SK-N-SH treated with all-trans-retinoic acid at 6 μM for 48 hours (cell line): ENCODE results near the gene TGFBR3.

Experiments
- ATAC-seq: fragments of 200-7000 bp; cut with Tn5 transposase; 3 replicates; pipeline ENCODE4 v1.9.1; 2020; ENCODE audit warnings: mild to moderate bottlenecking, moderate library complexity
- BACH2 ChIP-seq: fragments of 250-450 bp; sonication (Bioruptor Pico); IDR thresholded peaks from 2 replicates; pipeline ENCODE4 v1.9.0; 2021; ENCODE audit warnings: mild to moderate bottlenecking, borderline replicate concordance
- CREB5 ChIP-seq: fragments of 250-450 bp; sonication (Bioruptor Pico); IDR thresholded peaks from 2 replicates; pipeline ENCODE4 v1.5.1; 2020; ENCODE audit warnings: low read depth, mild to moderate bottlenecking, moderate library complexity
- CSDC2 ChIP-seq: fragments of 250-450 bp; sonication (Bioruptor Pico); IDR thresholded peaks from 2 replicates; pipeline ENCODE4 v1.5.0; 2020; ENCODE audit warnings: mild to moderate bottlenecking, moderate library complexity
- CSRNP3 ChIP-seq: fragments of 250-450 bp; sonication (Bioruptor Pico); IDR thresholded peaks from 2 replicates; pipeline ENCODE4 v1.5.1; 2021; ENCODE audit warnings: mild to moderate bottlenecking, moderate library complexity
- ESRRG ChIP-seq: fragments of 250-450 bp; sonication (Bioruptor Pico); IDR thresholded peaks from 2 replicates; pipeline ENCODE4 v1.6.1; 2021; ENCODE audit warnings: mild to moderate bottlenecking
- GLIS3 ChIP-seq: fragments of 250-450 bp; sonication (Bioruptor Pico); IDR thresholded peaks from 2 replicates; pipeline ENCODE4 v1.5.0; 2020; ENCODE audit warnings: mild to moderate bottlenecking, moderate library complexity
- ISL1 ChIP-seq: fragments of 250-450 bp; sonication (Bioruptor Pico); IDR thresholded peaks from 2 replicates; pipeline ENCODE4 v2.1.2; 2022; ENCODE audit warnings: mild to moderate bottlenecking, moderate library complexity
- OSR1 ChIP-seq: fragments of 250-450 bp; sonication (Bioruptor Pico); IDR thresholded peaks from 2 replicates; pipeline ENCODE4 v1.8.0; 2022; ENCODE audit warnings: moderate library complexity, mild to moderate bottlenecking, inconsistent platforms
- PATZ1 ChIP-seq: fragments of 250-450 bp; sonication (Bioruptor Pico); IDR thresholded peaks from 2 replicates; pipeline ENCODE4 v1.8.0; 2020; ENCODE audit warnings: mild to moderate bottlenecking, moderate library complexity, borderline replicate concordance
- POU6F1 ChIP-seq: fragments of 250-450 bp; sonication (Bioruptor Pico); IDR thresholded peaks from 2 replicates; pipeline ENCODE4 v1.8.0; 2021; ENCODE audit warnings: low read depth, mild to moderate bottlenecking, moderate library complexity, borderline replicate concordance
- RARB ChIP-seq: fragments of 250-450 bp; sonication (Bioruptor Pico); IDR thresholded peaks from 2 replicates; pipeline ENCODE4 v1.8.0; 2021; ENCODE audit warnings: mild to moderate bottlenecking, moderate library complexity
- SNAI2 ChIP-seq: fragments of 250-450 bp; sonication (Bioruptor Pico); IDR thresholded peaks from 2 replicates; pipeline ENCODE4 v1.5.0; 2020; ENCODE audit warnings: mild to moderate bottlenecking, moderate library complexity
- TCF4 ChIP-seq: fragments of 250-450 bp; sonication (Bioruptor Pico); IDR thresholded peaks from 2 replicates; pipeline ENCODE4 v1.8.0; 2021; ENCODE audit warnings: mild to moderate bottlenecking, moderate library complexity, borderline replicate concordance
- TOX ChIP-seq: fragments of 250-450 bp; sonication (Bioruptor Pico); IDR thresholded peaks from 2 replicates; pipeline ENCODE4 v1.8.0; 2021; ENCODE audit warnings: mild to moderate bottlenecking, moderate library complexity, borderline replicate concordance
- TSHZ2 ChIP-seq: fragments of 250-450 bp; sonication (Bioruptor Pico); IDR thresholded peaks from 2 replicates; pipeline ENCODE4 v1.5.0; 2020; ENCODE audit warnings: mild to moderate bottlenecking, moderate library complexity
- ZC3H10 ChIP-seq: fragments of 250-450 bp; sonication (Bioruptor Pico); IDR thresholded peaks from 2 replicates; pipeline ENCODE4 v1.5.1; 2021; ENCODE audit warnings: mild to moderate bottlenecking, moderate library complexity
- ZFP3 ChIP-seq: fragments of 250-450 bp; sonication (Bioruptor Pico); IDR thresholded peaks from 2 replicates; pipeline ENCODE4 v1.5.0; 2020; ENCODE audit warnings: mild to moderate bottlenecking, moderate library complexity
- ZFP30 ChIP-seq: fragments of 450-650 bp; formaldehyde crosslinking; IDR thresholded peaks from 2 replicates; pipeline ENCODE4 v1.5.0; 2022; ENCODE audit warnings: mild to moderate bottlenecking, moderate library complexity
- ZNF565 ChIP-seq: fragments of 450-650 bp; formaldehyde crosslinking; conservative IDR thresholded peaks from 2 replicates; pipeline ENCODE4 v1.5.0; 2020; ENCODE audit warnings: low read depth, mild to moderate bottlenecking, moderate library complexity
- ZNF70 ChIP-seq: fragments of 450-650 bp; formaldehyde crosslinking; IDR thresholded peaks from 2 replicates; pipeline ENCODE4 v1.5.0; 2020; ENCODE audit warnings: mild to moderate bottlenecking, moderate library complexity
- ZNF8 ChIP-seq: fragments of 450-650 bp; formaldehyde crosslinking; IDR thresholded peaks from 2 replicates; pipeline ENCODE4 v1.5.0; 2020; ENCODE audit warnings: mild to moderate bottlenecking, moderate library complexity

TGFBR3 gene

GRCh38 chr1:91661121-91661520 lies 224.8 kb downstream of the TGFBR3 start:
- TF ChIP-seq TCF4, result no peak
- TF ChIP-seq TOX (CRISPR knock-in tag), result no peak
- TF ChIP-seq GLIS3 (CRISPR knock-in tag), result no peak
- no peak for TF ChIP-seq CREB5 (CRISPR knock-in tag)
- TF ChIP-seq ZNF70 (CRISPR knock-in tag), result no peak
- no peak for TF ChIP-seq ZNF8 (CRISPR knock-in tag)
- TF ChIP-seq, all 23 proteins: peak for 0
- no peak for ATAC-seq

- TF ChIP-seq CREB5 (CRISPR knock-in tag), result no peak
- no peak for TF ChIP-seq BACH2 (CRISPR knock-in tag)
- no peak for TF ChIP-seq SNAI2 (CRISPR knock-in tag)
- no peak for TF ChIP-seq ZNF8 (CRISPR knock-in tag)
- no peak for TF ChIP-seq TCF4
- TF ChIP-seq ZNF565 (CRISPR knock-in tag), result no peak
- TF ChIP-seq ISL1, result no peak
- no peak for TF ChIP-seq ZNF70 (CRISPR knock-in tag)
- TF ChIP-seq CSRNP3 (CRISPR knock-in tag), result no peak
- TF ChIP-seq ZC3H10 (CRISPR knock-in tag), result no peak
- TF ChIP-seq ZFP3 (CRISPR knock-in tag), result no peak
- TF ChIP-seq, all 23 proteins: peak for 0
- ATAC-seq, result no peak
Measured at GRCh38 chr1:91660708-91661107, 225.2 kb downstream of the TGFBR3 start.

- ATAC-seq, result no peak
Measured at GRCh38 chr1:91655912-91656449, 230.0 kb downstream of the TGFBR3 start.

More at GRCh38 chr1:91655912-91656449, 230.0 kb downstream of the TGFBR3 start:
- TF ChIP-seq ZNF565 (CRISPR knock-in tag) (no peak), SNAI2 (CRISPR knock-in tag) (no peak), RARB (CRISPR knock-in tag) (no peak), POU6F1 (CRISPR knock-in tag) (no peak), TOX (CRISPR knock-in tag) (no peak), ESRRG (CRISPR knock-in tag) (no peak), TSHZ2 (CRISPR knock-in tag) (no peak), ZFP30 (no peak), ZNF8 (CRISPR knock-in tag) (no peak), CSDC2 (CRISPR knock-in tag) (no peak), ISL1 (no peak), OSR1 (CRISPR knock-in tag) (no peak), CSRNP3 (CRISPR knock-in tag) (no peak), BACH2 (CRISPR knock-in tag) (no peak), GLIS3 (CRISPR knock-in tag) (no peak), CREB5 (CRISPR knock-in tag) (no peak), PATZ1 (no peak), ZNF70 (CRISPR knock-in tag) (no peak)
